Smooth muscle cell (in vitro differentiated cells): ENCODE results near the gene KRTAP9-6. TPM values are rescaled to one million over a fixed set of nuclear protein-coding genes. Genes with fewer than 3 reads are reported as not detected.
"Not testable (repeated sequence)": the region's sequence is repeated elsewhere in the genome, so short reads cannot be mapped to it uniquely, and the experiment has no call there.

Source experiments
- DNase-seq: peaks from one replicate; lab custom pipeline; 2025; ENCODE audit not compliant: unreplicated experiment; lab: John Stamatoyannopoulos, UW
- H2AFZ ChIP-seq: fragments of 200-600 bp; sonication (generic); 2 replicates; pipeline ENCODE4 v1.6.0; 2016; ENCODE audit warnings: antibody characterized with exemption, low read depth, mild to moderate bottlenecking
- H3F3A ChIP-seq: fragments of 200-600 bp; sonication (generic); 2 replicates; pipeline ENCODE4 v1.6.0; 2017; ENCODE audit warnings: antibody characterized with exemption, low read depth
- H3K27ac ChIP-seq: fragments of 200-600 bp; sonication (generic); 2 replicates; pipeline ENCODE4 v1.5.1; 2016; ENCODE audit warnings: low read depth, mild to moderate bottlenecking
- H3K27me3 ChIP-seq: fragments of 200-600 bp; sonication (generic); 2 replicates; pipeline ENCODE4 v1.6.1; 2016; ENCODE audit warnings: low read depth, mild to moderate bottlenecking
- H3K36me3 ChIP-seq: fragments of 200-600 bp; sonication (generic); 2 replicates; pipeline ENCODE4 v1.5.1; 2016; ENCODE audit warnings: low read depth
- H3K4me1 ChIP-seq: fragments of 200-600 bp; sonication (generic); 2 replicates; pipeline ENCODE4 v1.5.1; 2016; ENCODE audit warnings: low read depth
- H3K4me2 ChIP-seq: fragments of 200-600 bp; sonication (generic); 2 replicates; pipeline ENCODE4 v1.6.0; 2016; ENCODE audit warnings: mild to moderate bottlenecking
- H3K4me3 ChIP-seq: fragments of 200-600 bp; sonication (generic); 2 replicates; pipeline ENCODE4 v1.5.1; 2016; ENCODE audit warnings: mild to moderate bottlenecking
- H3K79me2 ChIP-seq: fragments of 200-600 bp; sonication (generic); 2 replicates; pipeline ENCODE4 v1.6.0; 2016; ENCODE audit warnings: low read depth, mild to moderate bottlenecking
- H3K9ac ChIP-seq: fragments of 200-600 bp; sonication (generic); 2 replicates; pipeline ENCODE4 v1.6.0; 2016; ENCODE audit warnings: low read depth
- H3K9me3 ChIP-seq: fragments of 200-600 bp; sonication (generic); replicated peaks from 2 replicates; pipeline ENCODE4 v1.5.1; 2016; ENCODE audit warnings: low read depth
- H4K20me1 ChIP-seq: fragments of 200-600 bp; sonication (generic); 2 replicates; pipeline ENCODE4 v1.6.0; 2016; ENCODE audit warnings: low read depth
- CTCF ChIP-seq: fragments of 200-600 bp; sonication (generic); IDR thresholded peaks from 2 replicates; pipeline ENCODE4 v1.5.1; 2017; ENCODE audit warnings: borderline replicate concordance, mild to moderate bottlenecking, antibody characterized with exemption; ENCODE audit not compliant: insufficient read depth, poor library complexity, severe bottlenecking
- WGBS: methylation state at CpG from one replicate; pipeline ENCODE4 v1.1.7; 2016; ENCODE audit warnings: low lambda C conversion rate; 5-methylcytosine and 5-hydroxymethylcytosine counted together
- polyA plus RNA-seq: library from polyadenylated mRNA; unstranded; fragments of >200 nt; fragmentation: Nextera tagmentation; extraction: Ambion mirVana; gene quantifications from 2 replicates; pipeline ENCODE4 v1.2.1, GENCODE V29; 2016
- total RNA-seq: library from RNA; depleted of rRNA; stranded (reverse); fragments of >200 nt; gene quantifications from 2 replicates; pipeline ENCODE4 v1.2.3, GENCODE V29; 2014

Gene KRTAP9-6
- total and polyA plus RNA-seq, 2 experiments from 2014 or later: not detected

DNA sequence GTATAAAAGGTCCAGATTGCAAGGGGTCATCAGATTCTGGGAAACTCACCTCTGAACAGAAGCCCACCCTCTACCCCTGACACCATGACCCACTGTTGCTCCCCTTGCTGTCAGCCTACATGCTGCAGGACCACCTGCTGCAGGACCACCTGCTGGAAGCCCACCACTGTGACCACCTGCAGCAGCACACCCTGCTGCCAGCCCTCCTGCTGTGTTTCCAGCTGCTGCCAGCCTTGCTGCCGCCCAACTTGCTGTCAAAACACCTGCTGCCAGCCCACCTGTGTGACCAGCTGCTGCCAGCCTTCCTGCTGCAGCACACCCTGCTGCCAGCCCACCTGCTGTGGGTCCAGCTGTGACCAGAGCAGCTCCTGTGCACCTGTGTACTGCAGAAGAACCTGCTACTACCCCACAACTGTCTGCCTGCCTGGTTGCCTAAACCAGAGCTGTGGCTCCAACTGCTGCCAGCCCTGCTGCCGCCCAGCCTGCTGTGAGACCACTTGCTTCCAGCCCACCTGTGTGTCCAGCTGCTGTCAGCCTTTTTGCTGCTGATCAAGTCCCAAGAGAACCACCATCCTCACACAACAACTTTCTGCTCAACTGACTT is 15.4 kb upstream of the KRTAP9-6 start, which contains the start of gene KRTAP9-4:
KRTAP9-4 (plus strand) TSS at position 51 of the 604 bp plus-strand sequence; CDS start at position 85, 34 bp downstream.
- not testable (repeated sequence) for H3F3A ChIP-seq, DNase-seq, H3K9ac ChIP-seq, H3K4me1 ChIP-seq, H2AFZ ChIP-seq, H4K20me1 ChIP-seq, H3K36me3 ChIP-seq, H3K9me3 ChIP-seq, H3K4me3 ChIP-seq, H3K27ac ChIP-seq, H3K79me2 ChIP-seq, H3K4me2 ChIP-seq
- peaks cover 45% of the 10 kb centered on the region for H3K27me3 ChIP-seq
- WGBS: 92% methylated on average over 2 of the region's 2 CpGs

DNA sequence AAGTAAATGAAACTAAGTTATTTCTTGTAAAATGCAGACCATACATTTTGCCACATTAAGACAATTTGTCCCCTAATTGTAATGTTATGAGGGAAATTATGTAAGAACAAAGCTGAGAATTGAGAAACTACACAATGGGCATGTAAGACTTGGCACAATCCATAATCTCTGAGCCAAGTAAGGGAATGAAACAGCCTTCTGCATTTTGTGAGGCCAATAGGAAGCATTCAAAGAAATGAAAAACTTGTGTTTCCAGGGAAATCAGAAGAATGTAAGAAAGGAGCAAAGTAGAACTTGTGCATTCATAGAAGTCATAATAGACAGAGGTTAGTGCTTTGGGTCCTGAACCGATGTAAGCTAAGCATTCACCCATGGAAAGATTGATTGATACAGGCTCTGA is 13.9 kb upstream of the KRTAP9-6 start:
- Histone ChIP-seq H3K27ac (no peak overlapping the region), H3K27me3 (peaks cover 55% of the 10 kb centered on the region), H3K9ac (no peak overlapping the region), H3K9me3 (no peaks in the 10 kb centered on the region), H2AFZ (no peak overlapping the region), H3K4me1 (no peaks in the 10 kb centered on the region), H3K4me3 (no peak overlapping the region), H3K4me2 (no peak overlapping the region), H3F3A (no peaks in the 10 kb centered on the region), H4K20me1 (no peaks in the 10 kb centered on the region), H3K79me2 (no peaks in the 10 kb centered on the region), H3K36me3 (no peaks in the 10 kb centered on the region)
- no peak for TF ChIP-seq CTCF
- 85% methylated on average over 1 of the region's 1 CpG for WGBS
- no peak for DNase-seq

- Histone ChIP-seq H3K79me2 (no peaks in the 10 kb centered on the region), H3K27ac (no peak overlapping the region), H3K4me1 (no peaks in the 10 kb centered on the region), H3K4me2 (no peak overlapping the region), H3K36me3 (no peaks in the 10 kb centered on the region), H3K9ac (no peak overlapping the region), H3K9me3 (no peaks in the 10 kb centered on the region), H2AFZ (no peak overlapping the region), H3K4me3 (no peak overlapping the region), H3F3A (no peaks in the 10 kb centered on the region), H4K20me1 (no peaks in the 10 kb centered on the region), H3K27me3 (peaks cover 65% of the 10 kb centered on the region)
- no peak for TF ChIP-seq CTCF
- 0% methylated on average over 1 of the region's 1 CpG for WGBS
- DNase-seq: no peak
Observed at GRCh38 chr17:41254861-41255260, 10.3 kb upstream of the KRTAP9-6 start.

DNA sequence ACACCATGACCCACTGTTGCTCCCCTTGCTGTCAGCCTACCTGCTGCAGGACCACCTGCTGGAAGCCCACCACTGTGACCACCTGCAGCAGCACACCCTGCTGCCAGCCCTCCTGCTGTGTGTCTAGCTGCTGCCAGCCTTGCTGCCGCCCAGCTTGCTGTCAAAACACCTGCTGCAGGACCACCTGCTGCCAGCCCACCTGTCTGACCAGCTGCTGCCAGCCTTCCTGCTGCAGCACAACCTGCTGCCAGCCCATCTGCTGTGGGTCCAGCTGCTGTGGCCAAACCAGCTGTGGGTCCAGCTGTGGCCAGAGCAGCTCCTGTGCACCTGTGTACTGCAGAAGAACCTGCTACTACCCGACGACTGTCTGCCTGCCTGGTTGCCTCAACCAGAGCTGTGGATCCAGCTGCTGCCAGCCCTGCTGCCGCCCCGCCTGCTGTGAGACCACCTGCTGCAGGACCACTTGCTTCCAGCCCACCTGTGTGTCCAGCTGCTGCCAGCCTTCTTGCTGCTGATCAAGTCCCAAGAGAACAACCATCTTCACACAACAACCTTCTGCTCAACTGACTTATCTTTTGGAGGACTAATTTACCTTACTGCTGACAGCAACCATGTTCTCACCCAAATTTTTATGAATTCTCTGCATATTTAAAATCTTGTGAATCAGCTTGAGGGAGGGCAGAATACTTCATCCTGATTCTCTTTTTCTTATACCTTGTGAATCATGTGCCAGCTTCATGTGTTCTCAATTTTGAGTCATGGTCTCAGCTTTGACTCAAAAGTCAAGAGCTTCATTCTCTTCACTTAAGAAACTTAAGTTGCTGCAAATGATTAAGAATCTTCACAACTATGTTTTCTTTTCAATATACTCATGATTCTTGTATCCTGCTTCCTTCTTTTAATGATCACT is 9.5 kb upstream of the KRTAP9-6 start, which contains the start of gene KRTAP9-9:
KRTAP9-9 (plus strand) TSS at position 4 of the 910 bp plus-strand sequence.
- not testable (repeated sequence) for H3K27ac ChIP-seq

More for the DNA sequence above, 9.5 kb upstream of the KRTAP9-6 start, which contains the start of gene KRTAP9-9:
- 85% methylated on average over 5 of the region's 5 CpGs for WGBS
- H3K9ac ChIP-seq, H3K79me2 ChIP-seq, H3F3A ChIP-seq, H3K36me3 ChIP-seq, DNase-seq, H3K4me1 ChIP-seq, H3K4me2 ChIP-seq, H3K4me3 ChIP-seq, H3K9me3 ChIP-seq, H4K20me1 ChIP-seq, H2AFZ ChIP-seq: not testable (repeated sequence)
- H3K27me3 ChIP-seq: peaks cover 60% of the 10 kb centered on the region
